HG03175 (cell line): ENCODE results near the gene SRRM1.

Experiments
- ATAC-seq: cut with Tn5 transposase; IDR thresholded peaks from one replicate; pipeline ENCODE4 v1.9.1; 2021; ENCODE audit warnings: mild to moderate bottlenecking, moderate library complexity; ENCODE audit not compliant: unreplicated experiment

The SRRM1 gene

GRCh38 chr1:24642481-24643362 is at the start of gene SRRM1:
Gene SRRM1 (plus strand): TSS chr1:24643302. CDS start chr1:24643327, 25 bp downstream.
- ATAC-seq = peak; percentile 93

- no peak for ATAC-seq
Observed at GRCh38 chr1:24594328-24594598, 48.8 kb upstream of the SRRM1 start.

- no peak for ATAC-seq
Observed at GRCh38 chr1:24596401-24596880, 46.7 kb upstream of the SRRM1 start.

GRCh38 chr1:24599265-24599664 is 43.8 kb upstream of the SRRM1 start:
- no peak for ATAC-seq

GRCh38 chr1:24600551-24600950 is 42.6 kb upstream of the SRRM1 start:
- ATAC-seq = no peak

GRCh38 chr1:24605534-24606295 is 37.4 kb upstream of the SRRM1 start:
- ATAC-seq = no peak

GRCh38 chr1:24606296-24606605 is 36.9 kb upstream of the SRRM1 start:
- no peak for ATAC-seq

- no peak for ATAC-seq
Observed at GRCh38 chr1:24606621-24607020, 36.5 kb upstream of the SRRM1 start.

GRCh38 chr1:24609949-24610517 is 33.1 kb upstream of the SRRM1 start:
- ATAC-seq = no peak

GRCh38 chr1:24619376-24619775 is 23.7 kb upstream of the SRRM1 start:
- no peak for ATAC-seq

- ATAC-seq = no peak
Observed at GRCh38 chr1:24620678-24621077, 22.4 kb upstream of the SRRM1 start.

- no peak for ATAC-seq
Observed at GRCh38 chr1:24621121-24621520, 22.0 kb upstream of the SRRM1 start.

- ATAC-seq = no peak
Observed at GRCh38 chr1:24622218-24622617, 20.9 kb upstream of the SRRM1 start.

- ATAC-seq = no peak
Observed at GRCh38 chr1:24632832-24633175, 10.3 kb upstream of the SRRM1 start.

GRCh38 chr1:24635195-24635843 is 7.8 kb upstream of the SRRM1 start:
- ATAC-seq = no peak

- ATAC-seq = no peak
Observed at GRCh38 chr1:24636661-24637357, 6.3 kb upstream of the SRRM1 start.

- no peak for ATAC-seq
Observed at GRCh38 chr1:24639094-24639493, 4.0 kb upstream of the SRRM1 start.

- ATAC-seq = no peak
Observed at GRCh38 chr1:24639881-24640280, 3.2 kb upstream of the SRRM1 start.

GRCh38 chr1:24640288-24640687 is 2.8 kb upstream of the SRRM1 start:
- ATAC-seq = no peak

GRCh38 chr1:24641646-24642151 is 1.4 kb upstream of the SRRM1 start:
- ATAC-seq = no peak
